Measurements from ENCODE around the gene CEP43.

Gene CEP43

GRCh38 chr6:167015302-167015701 is 16.1 kb downstream of the CEP43 start:
- no peak for DNase-seq

GRCh38 chr6:167020206-167020605 is 21.0 kb downstream of the CEP43 start:
- no peak for DNase-seq

- DNase-seq: no peak
Measured at GRCh38 chr6:167027308-167027707, 28.1 kb downstream of the CEP43 start.

- no peak for DNase-seq
Measured at GRCh38 chr6:167027772-167028171, 28.6 kb downstream of the CEP43 start.

- DNase-seq: no peak
Measured at GRCh38 chr6:167030222-167031072, 31.2 kb downstream of the CEP43 start.

- DNase-seq: no peak
Measured at GRCh38 chr6:167031082-167031709, 32.0 kb downstream of the CEP43 start.

GRCh38 chr6:167034056-167034455 is 34.9 kb downstream of the CEP43 start:
- no peak for DNase-seq

GRCh38 chr6:167037762-167038161 is 38.6 kb downstream of the CEP43 start:
- no peak for DNase-seq

GRCh38 chr6:167044696-167045095 is 45.5 kb downstream of the CEP43 start:
- no peak for DNase-seq

GRCh38 chr6:167045828-167046580 is 46.8 kb downstream of the CEP43 start:
- no peak for DNase-seq

- no peak for DNase-seq
Measured at GRCh38 chr6:167046861-167047495, 47.8 kb downstream of the CEP43 start.

- DNase-seq: peak; percentile 87
Measured at GRCh38 chr6:167047554-167047953, 48.4 kb downstream of the CEP43 start.
